Nephron progenitor cell (in vitro differentiated cells): ENCODE data around the gene ERBB4.

Source experiments
- DNase-seq: peaks from one replicate; pipeline ENCODE4 v3.0.0; 2021
- H3K27ac Mint-ChIP-seq: 2 replicates; pipeline ENCODE4 v1.8.0; 2021; ENCODE audit warnings: mild to moderate bottlenecking, moderate library complexity, mixed read lengths
- H3K27me3 Mint-ChIP-seq: 2 replicates; pipeline ENCODE4 v1.8.0; 2021; ENCODE audit warnings: mild to moderate bottlenecking, low read depth, mixed read lengths; ENCODE audit not compliant: poor library complexity
- H3K36me3 Mint-ChIP-seq: 2 replicates; pipeline ENCODE4 v1.8.0; 2021; ENCODE audit warnings: low read depth, mixed read lengths
- H3K4me1 Mint-ChIP-seq: 2 replicates; pipeline ENCODE4 v1.8.0; 2021; ENCODE audit warnings: mixed read lengths
- H3K4me3 Mint-ChIP-seq: 2 replicates; pipeline ENCODE4 v1.8.0; 2021; ENCODE audit warnings: mild to moderate bottlenecking, moderate library complexity, mixed read lengths
- H3K9me3 Mint-ChIP-seq: 2 replicates; pipeline ENCODE4 v1.8.0; 2021; ENCODE audit warnings: mild to moderate bottlenecking, moderate library complexity, mixed read lengths
- TF ChIP-seq, protein P1 (sequence below): fragments of 200-600 bp; sonication (generic); IDR thresholded peaks from 2 replicates; pipeline ENCODE4 v1.5.0; 2021; ENCODE audit warnings: antibody characterized with exemption

Gene ERBB4

DNA sequence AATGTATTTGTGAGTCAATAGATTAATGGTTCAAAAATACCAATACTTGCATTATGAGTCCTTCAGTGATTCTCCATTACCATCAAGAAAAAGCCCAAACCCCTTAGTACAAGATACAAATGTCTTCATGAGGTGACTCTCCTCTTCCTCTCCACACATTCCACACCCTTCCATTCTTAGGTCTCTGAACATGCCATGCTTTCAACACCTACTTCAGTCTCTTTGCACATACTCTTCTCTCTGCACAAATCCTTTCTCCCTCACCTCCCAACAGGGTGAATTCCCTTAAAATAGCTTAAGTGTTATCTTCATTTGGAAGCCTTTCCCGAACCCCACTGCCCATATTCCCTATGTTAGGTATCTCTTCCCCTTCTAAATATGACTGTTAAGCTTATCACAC is 131.9 kb downstream of the ERBB4 start:
- no peaks in the 10 kb centered on the region for H3K4me1 Mint-ChIP-seq
- no peaks in the 10 kb centered on the region for H3K36me3 Mint-ChIP-seq
- TF ChIP-seq, protein P1, sequence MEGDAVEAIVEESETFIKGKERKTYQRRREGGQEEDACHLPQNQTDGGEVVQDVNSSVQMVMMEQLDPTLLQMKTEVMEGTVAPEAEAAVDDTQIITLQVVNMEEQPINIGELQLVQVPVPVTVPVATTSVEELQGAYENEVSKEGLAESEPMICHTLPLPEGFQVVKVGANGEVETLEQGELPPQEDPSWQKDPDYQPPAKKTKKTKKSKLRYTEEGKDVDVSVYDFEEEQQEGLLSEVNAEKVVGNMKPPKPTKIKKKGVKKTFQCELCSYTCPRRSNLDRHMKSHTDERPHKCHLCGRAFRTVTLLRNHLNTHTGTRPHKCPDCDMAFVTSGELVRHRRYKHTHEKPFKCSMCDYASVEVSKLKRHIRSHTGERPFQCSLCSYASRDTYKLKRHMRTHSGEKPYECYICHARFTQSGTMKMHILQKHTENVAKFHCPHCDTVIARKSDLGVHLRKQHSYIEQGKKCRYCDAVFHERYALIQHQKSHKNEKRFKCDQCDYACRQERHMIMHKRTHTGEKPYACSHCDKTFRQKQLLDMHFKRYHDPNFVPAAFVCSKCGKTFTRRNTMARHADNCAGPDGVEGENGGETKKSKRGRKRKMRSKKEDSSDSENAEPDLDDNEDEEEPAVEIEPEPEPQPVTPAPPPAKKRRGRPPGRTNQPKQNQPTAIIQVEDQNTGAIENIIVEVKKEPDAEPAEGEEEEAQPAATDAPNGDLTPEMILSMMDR, result no peak
- no peaks in the 10 kb centered on the region for H3K9me3 Mint-ChIP-seq
- H3K27me3 Mint-ChIP-seq, result peaks cover 6% of the 10 kb centered on the region
- DNase-seq, result no peak
- H3K4me3 Mint-ChIP-seq, result no peak overlapping the region
- H3K27ac Mint-ChIP-seq, result no peak overlapping the region

DNA sequence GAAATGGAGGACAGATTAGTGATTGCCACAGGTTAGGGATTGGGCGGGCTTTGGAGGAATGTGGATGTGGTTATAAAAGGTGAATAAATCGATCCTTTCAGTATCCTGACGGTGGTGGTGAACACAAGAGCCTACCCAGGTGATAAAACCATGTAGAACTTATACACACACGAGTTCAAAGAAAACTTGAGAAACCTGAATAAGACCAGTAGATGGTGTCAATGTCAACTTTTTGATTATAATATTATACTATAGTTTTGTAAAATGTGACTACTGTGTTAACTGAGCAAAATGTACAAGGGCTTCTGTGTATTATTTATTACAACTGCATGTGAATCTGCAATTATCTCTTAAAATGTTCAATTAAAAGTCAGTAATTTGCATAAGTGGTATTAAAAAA is 136.3 kb downstream of the ERBB4 start:
- no peaks in the 10 kb centered on the region for H3K4me1 Mint-ChIP-seq
- no peak for DNase-seq
- TF ChIP-seq, protein P1, result no peak
- peaks cover 8% of the 10 kb centered on the region for H3K27me3 Mint-ChIP-seq
- H3K9me3 Mint-ChIP-seq, result no peaks in the 10 kb centered on the region
- no peak overlapping the region for H3K4me3 Mint-ChIP-seq
- H3K27ac Mint-ChIP-seq, result no peak overlapping the region
- no peaks in the 10 kb centered on the region for H3K36me3 Mint-ChIP-seq

DNA sequence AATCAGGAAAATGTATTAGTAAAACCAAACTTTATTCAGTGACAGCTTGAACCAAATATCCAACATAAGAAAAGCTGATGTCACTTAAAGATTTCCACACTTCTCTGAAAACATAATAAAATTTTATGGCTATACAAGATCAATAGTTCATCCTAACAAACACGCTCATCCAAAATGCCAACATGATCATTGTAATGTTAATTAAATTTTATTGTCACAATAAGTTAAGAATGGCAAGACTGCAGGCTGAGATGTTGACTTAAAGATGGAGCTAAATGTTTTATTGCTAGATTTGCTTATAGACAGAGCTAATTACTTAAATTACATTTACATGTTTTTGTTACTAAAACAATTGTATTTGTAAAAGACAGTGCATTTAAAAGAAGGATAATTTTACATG is 140.3 kb downstream of the ERBB4 start:
- no peaks in the 10 kb centered on the region for H3K4me1 Mint-ChIP-seq
- DNase-seq, result no peak
- peaks cover 2% of the 10 kb centered on the region for H3K27me3 Mint-ChIP-seq
- H3K27ac Mint-ChIP-seq, result no peak overlapping the region
- no peaks in the 10 kb centered on the region for H3K9me3 Mint-ChIP-seq
- no peak overlapping the region for H3K4me3 Mint-ChIP-seq
- TF ChIP-seq, protein P1, result no peak
- H3K36me3 Mint-ChIP-seq, result no peaks in the 10 kb centered on the region

DNA sequence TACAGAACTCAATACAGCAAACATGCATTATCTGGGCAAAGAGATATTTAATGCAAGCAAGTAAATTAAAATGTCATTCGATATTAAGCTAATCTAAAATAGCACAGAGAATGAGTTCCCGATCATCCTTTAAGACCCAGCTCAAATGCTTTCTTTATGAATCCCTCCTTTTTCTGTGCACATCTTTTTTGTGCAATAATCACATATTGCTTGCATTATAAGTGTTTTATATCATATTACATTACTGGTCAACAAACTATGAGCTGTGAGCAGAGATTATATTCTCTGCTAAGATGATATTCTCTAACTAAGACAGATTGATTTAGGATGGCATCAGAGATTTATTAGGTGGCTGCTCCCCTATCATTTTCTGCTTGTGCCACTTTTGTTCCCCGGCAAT is 146.1 kb downstream of the ERBB4 start:
- DNase-seq, result no peak
- H3K4me3 Mint-ChIP-seq, result no peak overlapping the region
- no peaks in the 10 kb centered on the region for H3K27me3 Mint-ChIP-seq
- no peak overlapping the region for H3K27ac Mint-ChIP-seq
- H3K4me1 Mint-ChIP-seq, result peaks cover 6% of the 10 kb centered on the region
- TF ChIP-seq, protein P1, result no peak
- H3K9me3 Mint-ChIP-seq, result no peaks in the 10 kb centered on the region
- no peaks in the 10 kb centered on the region for H3K36me3 Mint-ChIP-seq

DNA sequence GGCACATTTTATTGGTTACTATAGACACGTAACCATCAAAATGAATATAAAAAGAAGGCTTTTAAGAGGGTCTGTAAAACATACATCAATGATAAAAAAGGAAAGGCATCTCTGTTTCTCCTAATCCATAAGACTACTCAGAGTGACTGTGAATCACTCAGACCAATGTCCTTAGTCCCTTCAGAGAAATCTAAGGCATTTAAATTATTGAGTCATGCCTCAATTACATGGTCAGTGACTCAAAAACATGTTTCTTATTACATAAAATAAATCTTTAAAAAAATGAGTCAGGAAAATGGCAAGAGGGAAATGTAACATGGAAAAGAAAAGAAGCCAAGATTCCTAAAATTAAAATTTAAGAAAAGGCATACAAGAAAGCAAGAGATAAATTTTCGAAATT is 146.6 kb downstream of the ERBB4 start:
- DNase-seq, result no peak
- TF ChIP-seq, protein P1, result no peak
- H3K36me3 Mint-ChIP-seq, result no peaks in the 10 kb centered on the region
- H3K27ac Mint-ChIP-seq, result no peak overlapping the region
- no peaks in the 10 kb centered on the region for H3K9me3 Mint-ChIP-seq
- H3K4me3 Mint-ChIP-seq, result no peak overlapping the region
- H3K4me1 Mint-ChIP-seq, result peaks cover 6% of the 10 kb centered on the region
- no peaks in the 10 kb centered on the region for H3K27me3 Mint-ChIP-seq

DNA sequence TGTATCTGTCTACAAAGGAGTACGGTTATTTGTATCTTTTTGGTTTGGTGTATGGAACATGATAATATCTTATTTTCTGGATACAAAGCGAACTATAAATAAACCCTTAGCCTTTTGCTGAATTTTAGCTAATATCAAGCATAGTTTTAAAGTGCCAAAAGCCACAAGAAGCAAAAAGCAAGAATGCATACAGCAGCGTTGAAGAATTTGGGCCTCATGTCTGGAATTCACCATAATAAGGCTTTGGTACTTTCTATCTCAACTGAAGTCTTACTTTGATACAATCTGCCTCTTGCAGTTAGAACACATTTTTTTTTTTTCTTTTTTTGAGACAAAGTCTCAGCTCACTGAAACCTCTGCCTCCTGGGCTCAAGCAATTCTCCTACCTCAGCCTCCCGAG is 151.5 kb downstream of the ERBB4 start:
- Mint-ChIP-seq H3K27ac (no peak overlapping the region), H3K9me3 (no peaks in the 10 kb centered on the region), H3K4me3 (no peak overlapping the region), H3K4me1 (peaks cover 6% of the 10 kb centered on the region), H3K36me3 (no peaks in the 10 kb centered on the region), H3K27me3 (no peaks in the 10 kb centered on the region)
- no peak for DNase-seq
- TF ChIP-seq, protein P1, result no peak
